Stimulated activated CD4-positive, alpha-beta T cell treated with anti-CD3 and anti-CD28 coated beads, Interleukin-1b, Interleukin-23, amount 100 ng/mL, for 1 hour (primary cell): ENCODE measurements around the gene CATSPERB.
"Not testable (repeated sequence)": the region's sequence is repeated elsewhere in the genome, so short reads cannot be mapped to it uniquely, and the experiment has no call there.

Source experiments
- DNase-seq, 2 donors: peaks; one replicate each; pipeline ENCODE4 v3.0.0-alpha.2; 2020; ENCODE audit warnings: low read depth in 2 of 2

The CATSPERB gene

GRCh38 chr14:91737619-91738018 is 5.7 kb upstream of the CATSPERB start:
- DNase-seq: no peak

DNA sequence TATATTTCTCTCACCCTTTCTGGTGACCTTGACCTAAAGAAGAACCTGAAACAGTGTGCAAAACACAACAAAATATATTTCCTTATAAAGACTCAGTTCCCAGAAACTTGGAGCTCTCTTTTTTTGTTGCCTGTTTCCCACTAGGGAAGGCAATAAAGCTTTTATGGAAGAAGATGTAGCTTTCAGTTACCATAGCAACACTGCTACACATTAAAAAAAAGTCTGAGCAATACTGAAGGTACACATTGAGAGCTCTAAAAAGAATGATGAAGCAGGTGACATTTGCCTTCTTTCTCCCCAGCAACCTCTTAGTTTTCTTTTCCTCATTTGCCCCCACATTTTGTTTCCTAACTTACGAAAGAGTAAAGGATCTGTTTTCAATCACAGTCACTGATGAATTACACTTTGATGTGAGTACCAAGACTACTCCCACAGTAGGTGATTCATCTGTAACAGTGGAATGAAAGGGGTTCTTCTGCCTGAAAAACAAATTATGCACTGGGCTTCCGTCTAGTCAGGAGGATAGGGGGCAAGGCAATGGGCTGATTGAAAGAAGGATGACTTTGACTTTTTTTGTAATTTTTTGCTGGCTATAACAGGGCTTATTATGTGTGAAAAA is 1.1 kb upstream of the CATSPERB start:
- DNase-seq: no peak

GRCh38 chr14:91732439-91732838 is 553 bp upstream of the CATSPERB start:
- DNase-seq: no peak

DNA sequence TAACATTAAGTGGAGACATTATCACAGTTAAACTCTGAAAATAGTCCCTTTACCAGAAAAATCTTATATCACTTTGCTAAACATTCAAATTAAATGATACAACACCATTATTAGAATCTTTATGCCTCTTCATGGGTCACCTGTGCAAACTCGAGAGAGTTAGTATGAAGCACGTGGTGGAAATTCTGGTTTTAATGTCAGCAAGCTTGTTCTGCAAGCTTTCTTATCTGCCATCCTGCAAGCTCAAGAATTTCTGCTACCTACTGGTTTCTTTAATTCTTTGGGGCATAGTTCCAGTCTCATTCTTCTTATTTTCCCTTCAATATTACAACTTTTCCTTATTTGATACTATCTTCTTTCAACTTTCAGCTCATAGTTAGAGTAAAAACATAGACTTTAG is 868 bp downstream of the CATSPERB start:
- no peak for DNase-seq

GRCh38 chr14:91729756-91730155 is 2.1 kb downstream of the CATSPERB start:
- no peak for DNase-seq

- DNase-seq: no peak
Measured at GRCh38 chr14:91728616-91729183, 3.2 kb downstream of the CATSPERB start.

DNA sequence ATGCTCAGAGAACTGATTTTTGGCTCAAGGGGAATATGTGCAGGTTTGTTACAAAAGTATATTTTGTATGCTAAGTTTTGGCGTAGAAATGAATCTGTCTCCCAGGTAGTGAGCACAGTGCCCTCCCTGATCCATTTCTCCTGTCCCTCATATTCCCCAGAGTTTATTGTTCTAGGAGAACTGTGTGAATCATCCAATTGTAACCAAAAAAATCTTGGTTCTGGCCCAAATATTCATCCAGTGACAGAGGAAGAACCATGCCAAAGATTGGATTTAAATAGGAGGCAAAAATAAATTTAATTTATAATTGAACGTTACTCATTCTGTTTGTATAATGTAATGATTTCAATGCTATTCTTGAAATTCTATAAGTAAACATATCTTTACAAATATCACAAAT is 4.8 kb downstream of the CATSPERB start:
- DNase-seq: no peak

DNA sequence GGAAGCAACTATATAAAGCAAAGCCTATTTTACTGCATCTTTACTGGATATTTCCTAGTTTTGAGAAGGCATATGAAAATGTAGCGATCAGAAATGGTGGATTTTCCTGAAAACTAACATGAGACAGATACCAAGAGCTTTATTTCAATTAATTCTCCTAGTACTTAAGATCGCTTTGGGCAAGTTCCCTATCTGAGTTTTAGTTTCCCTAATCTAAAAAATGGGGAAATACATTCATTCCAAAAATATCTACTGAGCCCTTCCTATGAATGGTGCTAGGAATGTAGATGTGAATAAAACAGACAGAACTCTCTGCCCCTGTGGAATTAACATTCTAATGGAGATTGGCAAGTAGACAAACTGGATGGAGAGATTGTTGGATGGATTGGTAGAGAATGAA is 8.4 kb downstream of the CATSPERB start:
- DNase-seq: no peak

DNA sequence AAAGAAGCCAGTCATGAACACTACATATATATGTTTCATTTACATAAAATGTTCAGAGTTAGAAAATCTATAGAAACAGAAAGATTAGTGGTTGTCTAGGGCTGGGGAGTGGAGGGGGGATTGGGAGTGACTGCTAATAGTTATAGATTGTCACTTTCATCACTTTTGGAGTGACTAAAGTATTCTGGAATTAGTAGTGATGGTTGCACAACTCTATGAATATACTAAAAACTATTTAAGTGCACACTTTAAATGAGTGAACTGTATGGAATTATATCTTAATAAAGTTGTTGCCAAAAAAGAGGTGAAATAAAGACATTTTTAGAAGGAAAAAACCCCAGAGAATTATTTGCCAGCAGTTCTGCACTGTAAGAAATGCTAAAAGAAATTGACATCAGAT is 9.5 kb downstream of the CATSPERB start:
- no peak for DNase-seq

GRCh38 chr14:91719839-91720238 is 12.0 kb downstream of the CATSPERB start:
- DNase-seq: no peak

- no peak for DNase-seq
Measured at GRCh38 chr14:91716999-91717398, 14.9 kb downstream of the CATSPERB start.

GRCh38 chr14:91714805-91715204 is 17.1 kb downstream of the CATSPERB start:
- DNase-seq: no peak

GRCh38 chr14:91708795-91709194 is 23.1 kb downstream of the CATSPERB start:
- DNase-seq: no peak

- DNase-seq: no peak
Measured at GRCh38 chr14:91706996-91707395, 24.9 kb downstream of the CATSPERB start.

GRCh38 chr14:91694643-91695042 is 37.2 kb downstream of the CATSPERB start:
- no peak for DNase-seq

GRCh38 chr14:91693346-91693745 is 38.5 kb downstream of the CATSPERB start:
- DNase-seq: no peak

DNA sequence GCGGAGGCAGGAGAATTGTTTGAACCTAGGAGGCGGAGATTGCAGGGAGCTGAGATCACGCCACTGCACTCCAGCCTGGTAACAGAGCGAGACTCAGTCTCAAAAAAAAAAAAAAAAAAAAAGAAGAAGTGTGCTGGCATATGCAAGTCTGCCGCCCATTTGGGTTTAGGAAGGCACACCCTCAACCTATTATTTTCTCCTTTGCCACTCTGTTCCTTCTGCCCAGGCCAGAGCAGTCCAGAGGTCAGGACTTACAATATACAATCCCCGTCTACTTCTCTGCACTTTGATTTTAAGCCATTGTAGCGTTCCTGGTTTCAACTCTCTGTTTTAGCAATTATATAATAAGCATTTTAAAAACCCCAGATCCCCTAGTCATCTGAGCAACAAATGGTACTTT is 39.8 kb downstream of the CATSPERB start:
- DNase-seq: no peak

DNA sequence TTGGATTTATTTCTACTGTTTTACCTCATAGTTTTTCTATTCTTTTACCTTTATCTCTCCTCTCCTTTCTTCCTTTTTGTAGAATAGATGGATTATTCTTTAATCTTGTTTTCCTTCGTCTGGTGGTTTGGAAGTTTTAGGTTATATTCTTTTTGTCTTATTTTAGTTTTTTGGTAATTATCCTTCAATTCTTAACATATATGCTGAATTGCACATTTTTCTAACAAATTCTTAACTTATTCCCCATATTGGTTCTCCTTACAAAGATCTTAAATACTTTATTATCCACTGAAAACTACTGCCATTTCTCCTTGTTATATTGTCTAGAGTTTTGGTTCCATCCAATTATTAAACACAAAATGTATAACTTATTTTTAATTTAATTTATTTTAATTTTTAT is 42.3 kb downstream of the CATSPERB start:
- no peak for DNase-seq

- not testable (repeated sequence) for DNase-seq
Measured at GRCh38 chr14:91687436-91687835, 44.5 kb downstream of the CATSPERB start.

GRCh38 chr14:91685600-91685999 is 46.3 kb downstream of the CATSPERB start:
- DNase-seq: no peak

- no peak for DNase-seq
Measured at GRCh38 chr14:91681893-91682563, 49.9 kb downstream of the CATSPERB start.

- DNase-seq: no peak
Measured at GRCh38 chr14:91681118-91681517, 50.8 kb downstream of the CATSPERB start.

- DNase-seq: no peak
Measured at GRCh38 chr14:91679273-91679672, 52.6 kb downstream of the CATSPERB start.
